ENCODE data around the gene CDH11.

CDH11 gene

GRCh38 chr16:64947651-64948050 is 174.2 kb downstream of the CDH11 start:
- Histone ChIP-seq H3K9ac (ENCODE audit: low read length) (no peak overlapping the region), H3F3A (ENCODE audit: insufficient read depth, low read length) (no peaks in the 10 kb centered on the region), H3K36me3 (ENCODE audit: insufficient read depth, low read length) (no peaks in the 10 kb centered on the region), H2AFZ (ENCODE audit: low read length) (no peak overlapping the region), H3K4me3 (ENCODE audit: low read depth, low read length, poor library complexity, severe bottlenecking) (no peak overlapping the region), H3K4me1 (ENCODE audit: insufficient read depth, low read length, severe bottlenecking) (no peaks in the 10 kb centered on the region), H3K27ac (ENCODE audit: low read depth, low read length, poor library complexity, severe bottlenecking) (no peak overlapping the region), H3K9me2 (ENCODE audit: low read depth, low read length) (no peaks in the 10 kb centered on the region), H3K9me3 (ENCODE audit: low read length) (no peaks in the 10 kb centered on the region), H4K20me1 (ENCODE audit: insufficient read depth, low read length) (no peaks in the 10 kb centered on the region), H3K79me2 (ENCODE audit: insufficient read depth, low read length) (no peaks in the 10 kb centered on the region), H3K4me2 (ENCODE audit: low read length) (no peak overlapping the region), H3K27me3 (ENCODE audit: insufficient read depth, low read length) (no peaks in the 10 kb centered on the region)
- TF ChIP-seq CTCF (IDR thresholded peaks at IDR 0.05; ENCODE audit: low read length) (no peak), EZH2 (IDR thresholded peaks at IDR 0.05; ENCODE audit: borderline replicate concordance, low read length) (no peak)

- Histone ChIP-seq H4K20me1 (ENCODE audit: insufficient read depth, low read length) (no peaks in the 10 kb centered on the region), H3K27ac (ENCODE audit: low read depth, low read length, poor library complexity, severe bottlenecking) (no peak overlapping the region), H3K4me3 (ENCODE audit: low read depth, low read length, poor library complexity, severe bottlenecking) (no peak overlapping the region), H3K27me3 (ENCODE audit: insufficient read depth, low read length) (no peaks in the 10 kb centered on the region), H3K9ac (ENCODE audit: low read length) (no peak overlapping the region), H3K79me2 (ENCODE audit: insufficient read depth, low read length) (no peaks in the 10 kb centered on the region), H3K4me2 (ENCODE audit: low read length) (no peak overlapping the region), H3K4me1 (ENCODE audit: insufficient read depth, low read length, severe bottlenecking) (no peaks in the 10 kb centered on the region), H3K9me3 (ENCODE audit: low read length) (no peaks in the 10 kb centered on the region), H3K9me2 (ENCODE audit: low read depth, low read length) (no peaks in the 10 kb centered on the region), H3K36me3 (ENCODE audit: insufficient read depth, low read length) (no peaks in the 10 kb centered on the region), H3F3A (ENCODE audit: insufficient read depth, low read length) (no peaks in the 10 kb centered on the region), H2AFZ (ENCODE audit: low read length) (no peak overlapping the region)
- no peak for TF ChIP-seq CTCF (IDR thresholded peaks at IDR 0.05; ENCODE audit: low read length)
- no peak for TF ChIP-seq EZH2 (IDR thresholded peaks at IDR 0.05; ENCODE audit: borderline replicate concordance, low read length)
These were observed 188.0 kb downstream of the CDH11 start for GRCh38 chr16:64933885-64934284.

- H3K79me2 ChIP-seq (ENCODE audit: insufficient read depth, low read length), result no peaks in the 10 kb centered on the region
- no peaks in the 10 kb centered on the region for H3F3A ChIP-seq (ENCODE audit: insufficient read depth, low read length)
- no peak overlapping the region for H2AFZ ChIP-seq (ENCODE audit: low read length)
- no peak overlapping the region for H3K27ac ChIP-seq (ENCODE audit: low read depth, low read length, poor library complexity, severe bottlenecking)
- no peaks in the 10 kb centered on the region for H3K36me3 ChIP-seq (ENCODE audit: insufficient read depth, low read length)
- no peak overlapping the region for H3K9ac ChIP-seq (ENCODE audit: low read length)
- no peaks in the 10 kb centered on the region for H3K27me3 ChIP-seq (ENCODE audit: insufficient read depth, low read length)
- 0 out of 2 replicates have a peak, but pooled peaks cover 5% of the 10 kb centered on the region for H3K9me3 ChIP-seq (ENCODE audit: low read length)
- no peaks in the 10 kb centered on the region for H4K20me1 ChIP-seq (ENCODE audit: insufficient read depth, low read length)
- H3K4me1 ChIP-seq (ENCODE audit: insufficient read depth, low read length, severe bottlenecking), result no peaks in the 10 kb centered on the region
- TF ChIP-seq CTCF (IDR thresholded peaks at IDR 0.05; ENCODE audit: low read length) (no peak), EZH2 (IDR thresholded peaks at IDR 0.05; ENCODE audit: borderline replicate concordance, low read length) (no peak)
- no peaks in the 10 kb centered on the region for H3K9me2 ChIP-seq (ENCODE audit: low read depth, low read length)
- H3K4me3 ChIP-seq (ENCODE audit: low read depth, low read length, poor library complexity, severe bottlenecking), result no peak overlapping the region
- no peak overlapping the region for H3K4me2 ChIP-seq (ENCODE audit: low read length)
These were observed 195.4 kb downstream of the CDH11 start for GRCh38 chr16:64926476-64926875.
